Esophagus squamous epithelium (tissue), 4 donors: Measurements from ENCODE around the gene TGFBR3.

Experiments used
- POLR2A ChIP-seq, 4 donors: fragments of 450-650 bp; IDR thresholded peaks; one replicate each; pipeline ENCODE4 v1.6.1; 2017; ENCODE audit warnings: antibody characterized with exemption in 4 of 4, mild to moderate bottlenecking in 4 of 4, moderate library complexity in 3 of 4
- TF ChIP-seq, protein P1 (sequence below), 6 experiments: fragments of 450-650 bp in 4 of 6; fragments of 200-600 bp in 2 of 6; sonication (generic) in 2 of 6; IDR thresholded peaks; one replicate each; pipeline ENCODE4 v1.5.1; 2016 to 2019; ENCODE audit warnings: antibody characterized with exemption in 6 of 6, mild to moderate bottlenecking in 4 of 6, moderate library complexity in 4 of 6

DNA sequence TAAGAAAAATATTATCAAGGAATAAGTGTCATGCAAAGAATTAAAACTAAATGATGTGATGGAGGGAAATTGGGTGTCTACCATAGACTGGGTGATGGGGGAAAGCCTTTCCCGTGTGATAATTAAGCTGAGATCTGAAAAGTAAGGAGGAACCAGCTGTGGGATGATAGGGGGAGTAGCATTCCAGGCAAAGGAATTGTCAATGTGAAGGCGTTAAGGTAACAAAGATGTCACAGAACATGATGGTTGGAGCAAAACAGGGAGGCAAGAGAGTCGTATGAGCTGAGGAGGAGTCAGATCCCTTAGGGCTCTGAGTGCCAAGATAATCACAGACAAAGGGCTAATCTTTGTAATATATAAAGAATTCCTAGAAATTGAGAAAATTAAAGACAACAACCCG lies 215.2 kb downstream of the TGFBR3 start:
- TF ChIP-seq, protein P1, sequence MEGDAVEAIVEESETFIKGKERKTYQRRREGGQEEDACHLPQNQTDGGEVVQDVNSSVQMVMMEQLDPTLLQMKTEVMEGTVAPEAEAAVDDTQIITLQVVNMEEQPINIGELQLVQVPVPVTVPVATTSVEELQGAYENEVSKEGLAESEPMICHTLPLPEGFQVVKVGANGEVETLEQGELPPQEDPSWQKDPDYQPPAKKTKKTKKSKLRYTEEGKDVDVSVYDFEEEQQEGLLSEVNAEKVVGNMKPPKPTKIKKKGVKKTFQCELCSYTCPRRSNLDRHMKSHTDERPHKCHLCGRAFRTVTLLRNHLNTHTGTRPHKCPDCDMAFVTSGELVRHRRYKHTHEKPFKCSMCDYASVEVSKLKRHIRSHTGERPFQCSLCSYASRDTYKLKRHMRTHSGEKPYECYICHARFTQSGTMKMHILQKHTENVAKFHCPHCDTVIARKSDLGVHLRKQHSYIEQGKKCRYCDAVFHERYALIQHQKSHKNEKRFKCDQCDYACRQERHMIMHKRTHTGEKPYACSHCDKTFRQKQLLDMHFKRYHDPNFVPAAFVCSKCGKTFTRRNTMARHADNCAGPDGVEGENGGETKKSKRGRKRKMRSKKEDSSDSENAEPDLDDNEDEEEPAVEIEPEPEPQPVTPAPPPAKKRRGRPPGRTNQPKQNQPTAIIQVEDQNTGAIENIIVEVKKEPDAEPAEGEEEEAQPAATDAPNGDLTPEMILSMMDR (IDR thresholded peaks at IDR 0.05), result no peak
- no peak for TF ChIP-seq POLR2A (IDR thresholded peaks at IDR 0.05)
